Measurements from ENCODE around the gene GSTK1.
"Not testable (repeated sequence)": the region's sequence is repeated elsewhere in the genome, so short reads cannot be mapped to it uniquely, and the experiment has no call there.

The GSTK1 gene

DNA sequence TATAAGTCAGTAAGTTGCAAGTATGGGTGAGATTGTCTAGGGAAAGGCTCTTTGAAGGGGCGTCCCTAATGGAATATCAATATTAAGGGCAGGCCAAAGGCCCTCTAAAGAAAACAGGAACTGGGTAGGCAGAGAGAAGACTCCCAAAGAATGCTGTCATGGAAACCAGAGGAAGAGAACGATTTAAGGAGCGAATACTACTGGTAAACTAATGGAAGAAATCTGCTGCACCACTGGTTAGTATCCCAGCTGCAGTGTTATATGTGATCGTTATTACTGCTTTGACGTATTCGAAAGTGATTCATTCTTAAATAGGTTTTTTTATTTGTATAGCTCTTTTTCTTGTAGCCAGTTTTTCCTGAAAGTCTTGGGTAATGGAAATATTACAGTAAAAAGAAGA is 26.2 kb downstream of the GSTK1 start:
- peak; percentile 1; the same call in 1 of the 3 replicates for ATAC-seq
- TF ChIP-seq, protein P1, sequence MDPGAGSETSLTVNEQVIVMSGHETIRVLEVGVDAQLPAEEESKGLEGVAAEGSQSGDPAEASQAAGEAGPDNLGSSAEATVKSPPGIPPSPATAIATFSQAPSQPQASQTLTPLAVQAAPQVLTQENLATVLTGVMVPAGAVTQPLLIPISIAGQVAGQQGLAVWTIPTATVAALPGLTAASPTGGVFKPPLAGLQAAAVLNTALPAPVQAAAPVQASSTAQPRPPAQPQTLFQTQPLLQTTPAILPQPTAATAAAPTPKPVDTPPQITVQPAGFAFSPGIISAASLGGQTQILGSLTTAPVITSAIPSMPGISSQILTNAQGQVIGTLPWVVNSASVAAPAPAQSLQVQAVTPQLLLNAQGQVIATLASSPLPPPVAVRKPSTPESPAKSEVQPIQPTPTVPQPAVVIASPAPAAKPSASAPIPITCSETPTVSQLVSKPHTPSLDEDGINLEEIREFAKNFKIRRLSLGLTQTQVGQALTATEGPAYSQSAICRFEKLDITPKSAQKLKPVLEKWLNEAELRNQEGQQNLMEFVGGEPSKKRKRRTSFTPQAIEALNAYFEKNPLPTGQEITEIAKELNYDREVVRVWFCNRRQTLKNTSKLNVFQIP (CRISPR knock-in tag; IDR thresholded peaks at IDR 0.05; ENCODE audit: borderline replicate concordance, low read depth), result no peak

DNA sequence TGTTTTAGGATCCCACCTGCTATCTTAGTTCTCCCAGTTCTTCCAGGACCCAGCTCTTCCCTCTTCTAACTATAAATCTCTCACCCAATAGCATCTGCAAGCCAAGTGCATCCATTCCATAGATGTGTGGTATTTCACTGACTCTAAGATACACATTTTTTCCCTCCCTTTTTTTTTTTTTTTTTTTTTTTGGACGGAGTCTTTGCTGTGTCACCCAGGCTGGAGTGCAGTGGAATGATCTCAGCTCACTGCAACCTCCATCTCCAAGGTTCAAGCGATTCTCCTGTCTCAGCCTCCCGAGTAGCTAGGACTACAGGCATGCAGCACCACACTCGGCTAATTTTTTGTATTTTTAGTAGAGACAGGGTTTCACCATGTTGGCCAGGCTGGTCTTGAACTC is 26.6 kb downstream of the GSTK1 start:
- ATAC-seq, result not testable (repeated sequence)

DNA sequence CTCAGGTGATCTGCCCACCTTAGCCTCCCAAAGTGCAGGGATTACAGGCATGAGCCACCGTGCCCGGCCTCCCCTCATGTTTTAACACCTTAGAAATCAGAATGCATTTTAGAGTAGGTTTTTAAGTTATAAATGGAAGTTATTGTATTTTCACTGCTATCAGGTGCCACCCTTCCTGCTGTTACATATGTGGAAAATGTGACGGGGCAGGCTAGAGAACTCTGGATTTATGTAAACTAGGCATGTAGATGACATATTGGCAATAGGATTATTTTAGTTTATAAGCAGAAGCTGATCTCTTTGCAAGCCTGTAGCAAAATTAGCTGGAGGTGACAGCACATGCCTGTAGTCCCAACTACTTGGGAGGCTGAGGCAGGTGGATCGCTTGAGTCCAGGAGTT is 27.1 kb downstream of the GSTK1 start:
- no peak for ATAC-seq
- TF ChIP-seq, protein P2, sequence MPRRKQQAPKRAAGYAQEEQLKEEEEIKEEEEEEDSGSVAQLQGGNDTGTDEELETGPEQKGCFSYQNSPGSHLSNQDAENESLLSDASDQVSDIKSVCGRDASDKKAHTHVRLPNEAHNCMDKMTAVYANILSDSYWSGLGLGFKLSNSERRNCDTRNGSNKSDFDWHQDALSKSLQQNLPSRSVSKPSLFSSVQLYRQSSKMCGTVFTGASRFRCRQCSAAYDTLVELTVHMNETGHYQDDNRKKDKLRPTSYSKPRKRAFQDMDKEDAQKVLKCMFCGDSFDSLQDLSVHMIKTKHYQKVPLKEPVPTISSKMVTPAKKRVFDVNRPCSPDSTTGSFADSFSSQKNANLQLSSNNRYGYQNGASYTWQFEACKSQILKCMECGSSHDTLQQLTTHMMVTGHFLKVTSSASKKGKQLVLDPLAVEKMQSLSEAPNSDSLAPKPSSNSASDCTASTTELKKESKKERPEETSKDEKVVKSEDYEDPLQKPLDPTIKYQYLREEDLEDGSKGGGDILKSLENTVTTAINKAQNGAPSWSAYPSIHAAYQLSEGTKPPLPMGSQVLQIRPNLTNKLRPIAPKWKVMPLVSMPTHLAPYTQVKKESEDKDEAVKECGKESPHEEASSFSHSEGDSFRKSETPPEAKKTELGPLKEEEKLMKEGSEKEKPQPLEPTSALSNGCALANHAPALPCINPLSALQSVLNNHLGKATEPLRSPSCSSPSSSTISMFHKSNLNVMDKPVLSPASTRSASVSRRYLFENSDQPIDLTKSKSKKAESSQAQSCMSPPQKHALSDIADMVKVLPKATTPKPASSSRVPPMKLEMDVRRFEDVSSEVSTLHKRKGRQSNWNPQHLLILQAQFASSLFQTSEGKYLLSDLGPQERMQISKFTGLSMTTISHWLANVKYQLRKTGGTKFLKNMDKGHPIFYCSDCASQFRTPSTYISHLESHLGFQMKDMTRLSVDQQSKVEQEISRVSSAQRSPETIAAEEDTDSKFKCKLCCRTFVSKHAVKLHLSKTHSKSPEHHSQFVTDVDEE (CRISPR knock-in tag; IDR thresholded peaks at IDR 0.05), result no peak
- TF ChIP-seq ISL1 (CRISPR knock-in tag; IDR thresholded peaks at IDR 0.05), result no peak
- no peak for TF ChIP-seq ZNF70 (CRISPR knock-in tag; IDR thresholded peaks at IDR 0.05)
- no peak for TF ChIP-seq TCF4 (CRISPR knock-in tag; IDR thresholded peaks at IDR 0.05; ENCODE audit: borderline replicate concordance)
- no peak for TF ChIP-seq CSDC2 (CRISPR knock-in tag; IDR thresholded peaks at IDR 0.05)
- TF ChIP-seq ZC3H10 (CRISPR knock-in tag; IDR thresholded peaks at IDR 0.05), result no peak
- no peak for TF ChIP-seq OSR1 (CRISPR knock-in tag; IDR thresholded peaks at IDR 0.05)
- no peak for TF ChIP-seq RARB (CRISPR knock-in tag; IDR thresholded peaks at IDR 0.05)

DNA sequence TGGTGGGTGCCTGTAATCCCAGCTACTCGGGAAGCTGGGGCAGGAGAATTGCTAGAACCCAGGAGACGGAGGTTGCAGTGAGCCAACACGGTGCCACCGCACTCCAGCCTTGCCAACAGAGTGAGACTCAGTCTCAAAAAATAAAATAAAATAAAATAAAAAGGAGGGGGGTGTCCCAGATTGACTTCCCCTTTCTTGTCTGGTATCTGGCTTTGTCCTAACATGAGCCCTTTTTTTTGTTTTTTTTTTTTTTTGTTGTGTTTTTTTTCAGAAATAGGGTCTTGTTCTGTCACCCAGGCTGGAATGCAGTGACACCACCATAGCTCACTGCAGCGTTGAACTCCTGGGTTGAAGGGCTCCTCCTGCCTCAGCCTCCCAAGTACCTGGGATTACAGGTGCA is 29.6 kb downstream of the GSTK1 start:
- no peak for ATAC-seq
- TF ChIP-seq GLIS3 (CRISPR knock-in tag; IDR thresholded peaks at IDR 0.05) (no peak), ZFP30 (CRISPR knock-in tag; IDR thresholded peaks at IDR 0.05) (no peak), SNAI2 (CRISPR knock-in tag; IDR thresholded peaks at IDR 0.05) (no peak), ZC3H10 (CRISPR knock-in tag; IDR thresholded peaks at IDR 0.05) (no peak)
- TF ChIP-seq, protein P1 (CRISPR knock-in tag; IDR thresholded peaks at IDR 0.05; ENCODE audit: borderline replicate concordance, low read depth), result no peak
- TF ChIP-seq, protein P3, sequence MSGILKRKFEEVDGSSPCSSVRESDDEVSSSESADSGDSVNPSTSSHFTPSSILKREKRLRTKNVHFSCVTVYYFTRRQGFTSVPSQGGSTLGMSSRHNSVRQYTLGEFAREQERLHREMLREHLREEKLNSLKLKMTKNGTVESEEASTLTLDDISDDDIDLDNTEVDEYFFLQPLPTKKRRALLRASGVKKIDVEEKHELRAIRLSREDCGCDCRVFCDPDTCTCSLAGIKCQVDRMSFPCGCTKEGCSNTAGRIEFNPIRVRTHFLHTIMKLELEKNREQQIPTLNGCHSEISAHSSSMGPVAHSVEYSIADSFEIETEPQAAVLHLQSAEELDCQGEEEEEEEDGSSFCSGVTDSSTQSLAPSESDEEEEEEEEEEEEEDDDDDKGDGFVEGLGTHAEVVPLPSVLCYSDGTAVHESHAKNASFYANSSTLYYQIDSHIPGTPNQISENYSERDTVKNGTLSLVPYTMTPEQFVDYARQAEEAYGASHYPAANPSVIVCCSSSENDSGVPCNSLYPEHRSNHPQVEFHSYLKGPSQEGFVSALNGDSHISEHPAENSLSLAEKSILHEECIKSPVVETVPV (CRISPR knock-in tag; IDR thresholded peaks at IDR 0.05), result no peak

DNA sequence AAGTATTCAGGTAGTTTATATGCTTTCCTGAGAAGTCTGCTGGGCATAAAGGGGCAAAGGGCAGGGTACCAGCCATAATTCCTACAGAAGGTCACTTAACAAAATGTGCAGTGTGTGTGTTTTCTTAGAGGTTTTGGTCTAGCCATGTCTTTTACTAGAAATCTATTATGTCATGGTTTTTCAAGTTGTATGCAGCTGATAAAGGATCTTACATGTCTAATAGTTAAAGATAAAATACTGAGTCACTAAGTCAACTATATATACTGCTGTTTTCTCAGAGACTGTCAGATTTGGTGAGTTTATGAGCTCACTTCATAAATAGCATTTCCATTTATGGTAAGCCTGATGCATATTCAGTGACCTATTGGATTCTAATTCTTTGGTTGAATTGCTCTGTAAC is 32.6 kb downstream of the GSTK1 start:
- no peak for TF ChIP-seq ZC3H10 (CRISPR knock-in tag; IDR thresholded peaks at IDR 0.05)
- no peak for TF ChIP-seq CSDC2 (CRISPR knock-in tag; IDR thresholded peaks at IDR 0.05)
- TF ChIP-seq ZFP3 (CRISPR knock-in tag; IDR thresholded peaks at IDR 0.05), result no peak
- TF ChIP-seq, protein P3 (CRISPR knock-in tag; IDR thresholded peaks at IDR 0.05), result no peak
- TF ChIP-seq TCF4 (CRISPR knock-in tag; IDR thresholded peaks at IDR 0.05; ENCODE audit: borderline replicate concordance), result no peak
- ATAC-seq, result peak; percentile 64

DNA sequence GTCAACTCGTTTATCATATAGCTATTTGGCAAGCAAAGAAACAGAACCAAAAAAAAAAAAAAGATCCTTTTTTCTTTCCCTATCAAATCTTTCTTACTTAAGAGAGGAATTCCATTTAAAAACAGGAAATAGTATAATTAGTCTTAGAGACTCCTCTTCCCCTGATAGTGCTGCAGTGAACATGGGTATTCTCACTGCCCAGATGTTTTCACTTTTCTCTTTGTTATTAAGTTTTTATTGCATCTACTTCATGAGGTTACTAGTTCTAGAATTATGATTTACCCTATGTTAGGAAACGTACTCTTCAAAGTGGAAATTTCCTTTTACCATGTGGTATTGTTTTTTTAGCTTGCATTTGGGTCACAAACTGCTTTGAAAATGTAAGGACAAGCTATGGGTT is 33.4 kb downstream of the GSTK1 start:
- no peak for TF ChIP-seq ZNF8 (CRISPR knock-in tag; IDR thresholded peaks at IDR 0.05)
- TF ChIP-seq ZC3H10 (CRISPR knock-in tag; IDR thresholded peaks at IDR 0.05), result no peak
- no peak for TF ChIP-seq PPARA (CRISPR knock-in tag; IDR thresholded peaks at IDR 0.05; ENCODE audit: borderline replicate concordance)
- TF ChIP-seq ZNF565 (CRISPR knock-in tag; conservative IDR thresholded peaks at IDR 0.05; ENCODE audit: low read depth), result no peak
- no peak for TF ChIP-seq ARNTL (CRISPR knock-in tag; IDR thresholded peaks at IDR 0.05; ENCODE audit: borderline replicate concordance, low read depth)
- TF ChIP-seq ESRRG (CRISPR knock-in tag; IDR thresholded peaks at IDR 0.05), result no peak
- TF ChIP-seq OSR1 (CRISPR knock-in tag; IDR thresholded peaks at IDR 0.05), result no peak
- no peak for TF ChIP-seq RARB (CRISPR knock-in tag; IDR thresholded peaks at IDR 0.05)
- TF ChIP-seq ZFP30 (CRISPR knock-in tag; IDR thresholded peaks at IDR 0.05), result no peak
- ATAC-seq, result no peak
